GM12872 (cell line): ENCODE measurements around the gene MEAK7.

Source experiments
- CTCF ChIP-seq: IDR thresholded peaks from 3 replicates; pipeline ENCODE4 v1.5.1; 2011; ENCODE audit warnings: low read depth, mild to moderate bottlenecking, low read length, moderate library complexity; ENCODE audit not compliant: insufficient read depth

The MEAK7 gene

GRCh38 chr16:84486551-84487235, 17.8 kb downstream of the MEAK7 start:
- no peak for TF ChIP-seq CTCF

GRCh38 chr16:84486126-84486525, 18.3 kb downstream of the MEAK7 start:
- no peak for TF ChIP-seq CTCF

- no peak for TF ChIP-seq CTCF
Observed at GRCh38 chr16:84485255-84486010, 19.0 kb downstream of the MEAK7 start.

GRCh38 chr16:84484579-84485254, 19.7 kb downstream of the MEAK7 start:
- TF ChIP-seq CTCF, result peak; percentile 53

- no peak for TF ChIP-seq CTCF
Observed at GRCh38 chr16:84483882-84484565, 20.4 kb downstream of the MEAK7 start.

GRCh38 chr16:84482951-84483881, 21.2 kb downstream of the MEAK7 start:
- TF ChIP-seq CTCF, result no peak
